CD4-positive, alpha-beta T cell treated with Interleukin-15 for 1 hour (primary cell): ENCODE data around the gene ARHGAP26.
"Not testable (repeated sequence)": the region's sequence is repeated elsewhere in the genome, so short reads cannot be mapped to it uniquely, and the experiment has no call there.

Experiments used
- DNase-seq: peaks from one replicate; pipeline ENCODE4 v3.0.0-alpha.2; 2020

The ARHGAP26 gene

GRCh38 chr5:142971303-142972013 is 201.3 kb downstream of the ARHGAP26 start:
- DNase-seq = no peak

DNA sequence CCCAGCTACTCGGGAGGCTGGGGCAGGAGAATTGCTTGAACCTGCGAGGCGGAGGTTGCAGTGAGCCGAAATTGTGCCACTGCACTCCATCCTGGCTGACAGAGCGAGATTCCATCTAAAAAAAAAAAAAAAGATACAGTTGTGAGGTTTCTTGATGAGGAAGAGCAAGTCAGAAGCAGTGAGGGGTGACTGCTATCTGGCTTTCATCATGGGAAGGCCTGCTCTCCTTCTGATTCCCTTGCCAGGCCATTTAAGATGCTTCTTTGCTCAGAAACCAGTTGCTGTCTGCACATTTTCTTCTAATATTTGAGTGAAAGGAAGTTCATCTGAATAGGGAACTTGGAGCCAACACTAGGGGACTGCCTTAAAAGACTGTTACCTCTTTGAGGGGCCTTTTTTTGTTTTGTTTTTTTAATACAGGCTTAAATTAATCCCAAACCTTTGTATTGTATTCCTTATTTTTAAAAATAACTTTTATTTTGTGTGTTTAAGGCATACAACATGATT is 201.9 kb downstream of the ARHGAP26 start:
- no peak for DNase-seq

GRCh38 chr5:142973932-142974331 is 203.8 kb downstream of the ARHGAP26 start:
- no peak for DNase-seq

GRCh38 chr5:142974409-142974808 is 204.2 kb downstream of the ARHGAP26 start:
- no peak for DNase-seq

GRCh38 chr5:142976861-142977260 is 206.7 kb downstream of the ARHGAP26 start:
- peak; percentile 65 for DNase-seq

GRCh38 chr5:142977363-142978051 is 207.3 kb downstream of the ARHGAP26 start:
- DNase-seq = peak; percentile 76

- no peak for DNase-seq
Measured at GRCh38 chr5:142978252-142978651, 208.1 kb downstream of the ARHGAP26 start.

DNA sequence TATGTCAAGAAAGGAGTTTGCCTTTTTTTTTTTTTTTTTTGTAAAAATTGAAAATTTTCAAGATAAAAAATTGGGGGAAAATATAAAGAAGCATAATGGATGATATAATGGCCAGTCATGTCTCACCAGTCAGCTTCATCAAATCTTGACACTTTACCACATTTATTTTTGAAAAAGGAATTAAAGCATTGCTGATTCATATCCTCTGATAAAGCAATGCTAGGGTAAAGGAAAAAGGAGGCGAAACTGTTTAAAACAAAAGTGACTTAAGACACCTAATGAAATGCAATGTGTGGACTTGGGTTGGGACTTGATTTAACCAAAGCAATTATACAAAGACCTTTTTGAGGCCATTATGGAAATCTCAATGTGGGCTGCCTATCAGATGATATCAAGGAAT is 208.5 kb downstream of the ARHGAP26 start:
- DNase-seq = no peak

GRCh38 chr5:142979636-142980035 is 209.5 kb downstream of the ARHGAP26 start:
- no peak for DNase-seq

DNA sequence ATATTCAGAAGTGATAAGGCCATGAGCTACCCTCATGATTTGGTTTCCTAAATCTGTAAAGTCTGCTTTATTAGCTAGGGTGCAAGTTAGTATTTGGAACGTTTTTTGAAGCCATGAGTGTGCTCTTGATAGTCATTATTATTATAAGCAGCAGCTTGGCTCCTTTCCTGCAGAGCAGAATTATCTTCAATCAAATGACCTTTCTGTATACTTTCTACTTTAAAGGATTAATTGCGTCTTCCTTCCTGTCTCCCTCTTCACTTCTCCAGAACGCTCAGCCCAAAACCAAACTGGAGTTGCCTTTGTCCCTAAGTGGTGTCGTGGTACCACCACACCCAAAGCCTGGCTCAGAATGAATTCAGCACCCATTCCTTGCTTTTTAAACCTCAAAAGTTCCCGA is 211.3 kb downstream of the ARHGAP26 start:
- no peak for DNase-seq

DNA sequence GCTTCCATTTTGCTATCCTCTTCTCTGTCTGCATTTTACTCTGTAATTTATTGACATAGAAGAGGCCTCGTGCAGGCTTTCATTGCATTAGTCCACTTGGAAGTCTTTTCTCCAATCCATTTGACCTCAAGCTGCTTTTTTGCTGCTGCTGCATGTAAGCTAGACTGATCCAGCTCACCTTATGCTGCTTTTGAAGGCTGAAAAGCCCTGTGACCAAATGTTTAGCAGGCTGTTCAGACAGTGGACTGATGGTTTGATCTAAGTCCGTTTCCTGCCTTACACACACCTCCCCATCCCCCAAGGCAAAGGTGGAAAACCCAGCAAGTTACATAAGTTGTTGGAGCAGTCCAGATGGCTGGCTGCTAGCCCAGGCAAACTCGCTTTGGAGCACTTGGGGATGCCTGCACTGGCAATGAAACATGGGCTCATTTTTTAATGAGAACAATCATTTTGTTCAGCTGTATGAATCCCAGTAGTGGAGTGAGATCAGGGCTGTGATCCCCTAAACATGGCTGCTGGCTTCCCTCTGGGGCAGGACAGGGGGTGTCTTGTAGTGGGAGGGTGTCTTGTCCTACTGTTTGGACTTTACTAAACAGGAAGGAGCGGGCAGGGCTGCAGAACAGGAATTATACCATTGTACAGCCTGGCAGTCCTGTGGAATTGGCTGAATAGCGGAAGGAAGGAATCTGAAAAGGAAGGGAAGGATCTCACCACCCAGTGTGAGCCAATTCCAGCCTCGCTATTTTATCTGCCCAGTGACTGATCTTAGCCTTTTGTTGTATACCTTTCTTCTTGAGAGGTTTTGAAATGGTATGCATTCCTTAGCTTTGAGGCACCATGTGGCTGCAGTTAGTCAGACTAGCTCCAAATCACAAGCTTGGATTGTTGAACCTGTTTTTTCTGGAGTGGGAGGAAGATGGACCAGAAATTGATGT is 212.0 kb downstream of the ARHGAP26 start:
- DNase-seq = no peak

DNA sequence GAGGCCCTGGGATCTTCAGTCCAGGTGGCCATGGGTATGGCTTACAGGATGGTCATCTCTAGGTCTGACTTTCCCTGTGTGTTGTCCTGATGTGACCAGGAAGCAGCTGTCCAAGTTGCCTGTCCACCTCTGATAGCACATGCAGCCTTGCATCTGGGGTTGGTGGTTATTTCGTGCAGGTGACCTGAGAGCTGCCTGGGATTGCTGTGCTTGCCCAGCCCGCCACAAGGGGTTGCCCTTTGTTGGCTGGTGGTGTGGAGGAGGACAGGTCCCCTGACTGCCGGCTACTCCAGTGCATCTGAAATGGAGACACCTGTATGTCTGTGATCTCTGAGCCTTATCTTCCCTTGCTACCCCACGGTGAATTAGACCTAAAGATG is 212.6 kb downstream of the ARHGAP26 start:
- no peak for DNase-seq

DNA sequence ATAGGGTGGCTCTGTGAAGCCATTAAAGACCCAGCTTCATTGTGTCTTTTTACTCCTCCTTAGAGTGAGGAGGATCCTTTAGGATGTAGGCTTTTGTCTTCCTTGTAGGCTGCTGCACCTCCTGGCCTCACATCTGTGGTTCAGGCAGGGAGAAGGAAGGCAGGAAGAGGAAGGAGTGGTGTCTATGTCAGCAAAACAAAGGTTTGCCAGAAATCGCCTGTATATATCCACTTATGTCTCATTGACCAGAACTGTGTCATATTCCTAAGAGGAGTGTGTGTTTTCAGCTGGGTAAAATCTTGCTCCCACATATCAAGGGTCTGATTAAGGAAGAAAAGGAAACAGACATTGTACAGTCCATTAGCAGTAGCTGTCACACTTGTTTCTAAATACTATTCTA is 213.8 kb downstream of the ARHGAP26 start:
- no peak for DNase-seq

- no peak for DNase-seq
Measured at GRCh38 chr5:142984525-142984924, 214.3 kb downstream of the ARHGAP26 start.

DNA sequence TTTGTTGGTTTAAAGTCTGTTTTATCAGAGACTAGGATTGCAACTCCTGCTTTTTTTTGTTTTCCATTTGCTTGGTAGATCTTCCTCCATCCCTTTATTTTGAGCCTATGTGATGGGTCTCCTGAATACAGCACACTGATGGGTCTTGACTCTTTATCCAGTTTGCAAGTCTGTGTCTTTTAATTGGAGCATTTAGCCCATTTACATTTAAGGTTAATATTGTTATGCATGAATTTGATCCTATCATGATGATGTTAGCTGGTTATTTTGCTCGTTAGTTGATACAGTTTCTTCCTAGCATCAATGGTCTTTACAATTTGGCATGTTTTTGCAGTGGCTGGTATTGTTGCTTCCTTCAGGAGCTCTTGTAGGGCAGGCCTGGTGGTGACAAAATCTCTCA is 219.1 kb downstream of the ARHGAP26 start:
- not testable (repeated sequence) for DNase-seq

GRCh38 chr5:142990073-142990472 is 219.9 kb downstream of the ARHGAP26 start:
- DNase-seq = not testable (repeated sequence)

DNA sequence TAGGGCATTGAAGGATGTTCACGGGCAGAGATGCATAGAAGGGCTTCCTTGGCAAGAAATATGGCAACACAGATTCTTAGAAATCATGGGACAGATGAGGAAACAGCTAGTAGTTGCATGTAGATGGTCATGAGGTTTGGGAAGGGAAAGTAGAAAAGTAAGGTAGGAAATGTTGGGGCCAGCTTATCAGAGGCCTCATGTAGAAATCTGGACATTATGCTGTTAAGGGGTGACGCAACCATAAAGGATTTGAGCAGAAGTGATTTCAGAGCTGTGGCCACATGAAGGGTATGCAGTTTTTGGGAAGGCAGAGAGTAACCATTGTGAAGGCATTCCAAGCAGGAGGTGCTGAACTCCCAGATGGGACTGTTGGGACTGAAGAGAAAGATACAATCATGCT is 224.0 kb downstream of the ARHGAP26 start:
- no peak for DNase-seq

- DNase-seq = not testable (repeated sequence)
Measured at GRCh38 chr5:142995621-142996020, 225.4 kb downstream of the ARHGAP26 start.

GRCh38 chr5:142997591-142997990 is 227.4 kb downstream of the ARHGAP26 start:
- no peak for DNase-seq

DNA sequence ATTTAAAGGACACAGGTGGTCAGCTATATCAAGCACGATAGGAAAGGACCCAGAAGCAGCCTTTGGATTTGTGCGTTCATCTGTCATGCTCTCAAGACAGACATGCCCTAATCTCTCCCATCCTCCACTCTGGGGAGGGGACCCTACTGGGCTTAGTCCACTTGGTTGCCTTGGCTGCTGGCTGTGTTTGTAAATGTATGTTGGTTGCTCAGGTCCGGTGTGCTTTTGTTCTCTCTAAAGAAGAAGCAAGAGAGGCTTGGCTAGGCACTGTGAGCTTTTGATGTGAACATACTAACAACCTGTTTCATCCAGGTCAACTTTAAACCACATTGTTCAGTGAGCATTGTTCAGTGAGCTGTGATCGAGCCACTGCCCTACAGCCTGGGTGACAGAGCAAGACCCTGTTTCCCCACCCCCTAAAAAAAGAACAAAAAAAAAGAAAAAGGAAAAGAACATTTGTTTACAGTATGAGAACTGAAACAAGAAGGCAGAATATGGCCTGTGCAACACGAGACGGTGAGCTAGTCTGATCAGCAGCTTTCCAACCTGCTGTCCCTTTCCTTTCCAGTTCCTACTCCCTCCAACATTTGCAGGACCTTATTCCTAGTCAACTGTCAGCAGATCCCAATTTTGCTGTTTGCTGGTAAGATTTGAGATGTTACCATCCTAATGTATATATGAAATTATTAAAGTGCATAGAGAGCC is 228.3 kb downstream of the ARHGAP26 start:
- peak; percentile 17 for DNase-seq

GRCh38 chr5:143000551-143000950 is 230.4 kb downstream of the ARHGAP26 start:
- DNase-seq = not testable (repeated sequence)

DNA sequence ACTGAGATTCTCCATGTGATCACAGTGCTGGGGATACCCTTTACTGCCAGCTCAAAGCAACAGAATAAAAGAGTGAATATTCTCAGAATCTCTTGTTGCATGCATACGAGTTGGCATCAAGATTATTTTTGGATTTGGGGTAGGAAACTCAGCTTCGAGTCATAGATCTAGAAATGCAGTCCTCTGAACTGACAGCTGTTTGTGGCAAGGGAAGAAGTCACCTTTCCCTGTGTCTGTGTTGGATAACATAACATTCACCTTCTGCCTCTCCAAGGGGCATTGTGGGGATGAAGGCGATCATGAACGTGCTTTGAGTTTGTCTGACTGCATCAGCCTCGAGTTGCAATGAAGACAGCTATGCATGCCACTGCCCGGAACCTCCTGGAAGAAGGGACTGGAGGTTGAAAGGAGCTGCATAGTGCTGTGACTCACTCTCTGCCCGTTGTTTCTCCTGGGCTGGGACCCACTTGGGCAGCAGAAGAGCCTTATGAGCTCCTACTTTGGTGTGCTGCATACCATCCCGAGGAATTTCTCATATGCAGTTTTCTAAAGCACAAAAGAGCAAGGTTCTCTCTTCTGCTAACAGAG is 231.7 kb downstream of the ARHGAP26 start:
- peak; percentile 41 for DNase-seq
